K562 (cell line): ENCODE results near the gene ACKR1. TPM values are rescaled to one million over a fixed set of nuclear protein-coding genes. Genes with fewer than 3 reads are reported as not detected.

Experiments
- ATAC-seq: fragments of 200-7000 bp; cut with Tn5 transposase; 3 replicates; pipeline ENCODE4 v1.9.1; 2020; ENCODE audit warnings: moderate library complexity
- BruUV-seq: library from RNA; stranded (reverse); fragments of 400-500 nt; replicated peaks from 2 replicates; lab custom pipeline; 2021; lab: Mats Ljungman, UMichigan
- CTCF ChIA-PET: fragments of 300-600 bp; formaldehyde crosslinking; extraction: SDS; loops from one replicate; lab custom pipeline; 2021; ENCODE audit warnings: low intra/inter-chr PET ratio; lab: Yijun Ruan, JAX
- POLR2A ChIA-PET: fragments of 300-600, 350-650 bp; sonication (Branson Sonifier 250); formaldehyde crosslinking; extraction: SDS; loops from one replicate; lab custom pipeline; 2021; ENCODE audit warnings: antibody characterized with exemption, inconsistent platforms; lab: Yijun Ruan, JAX
- DNase-seq, 4 experiments: peaks; one replicate each; pipeline versions ENCODE4 v3.0.0 to v3.0.0-alpha.2; 2011 to 2018; ENCODE audit warnings: low spot score in 3 of 4, mixed read lengths in 3 of 4; ENCODE audit errors: extremely low read depth in 1 of 4
- FAIRE-seq: peaks from 2 replicates; lab custom pipeline; 2011; peaks lifted over from hg19 to GRCh38; lab: Jason Lieb, UNC
- H2AFZ ChIP-seq: 2 replicates; pipeline ENCODE4 v1.6.0; 2011; ENCODE audit warnings: low read depth, low read length, control low read depth, inconsistent platforms
- H3K27ac ChIP-seq: fragments of 200-600 bp; 3 replicates; pipeline ENCODE4 v1.8.0; 2011; ENCODE audit warnings: low read depth, mild to moderate bottlenecking, control low read depth, inconsistent platforms, low read length, moderate library complexity, mixed read lengths; ENCODE audit errors: extremely low read depth
- H3K27me3 ChIP-seq, 2 experiments: fragments of 300-600 bp in 1 of 2; 2 replicates in 1 of 2; 3 replicates in 1 of 2; pipeline versions ENCODE4 v1.6.0 to v1.8.0; 2011; ENCODE audit warnings: inconsistent platforms in 2 of 2, low read length in 2 of 2, mild to moderate bottlenecking in 1 of 2, mixed read lengths in 1 of 2, moderate library complexity in 1 of 2; ENCODE audit not compliant: control insufficient read depth in 2 of 2, insufficient read depth in 2 of 2
- H3K36me3 ChIP-seq: fragments of 300-600 bp; 3 replicates; pipeline ENCODE4 v1.8.0; 2011; ENCODE audit warnings: mild to moderate bottlenecking, low read length, inconsistent platforms; ENCODE audit not compliant: control insufficient read depth, insufficient read depth
- H3K4me1 ChIP-seq, 2 experiments: fragments of 200-600 bp in 1 of 2; replicated peaks in 1 of 2; 2 replicates in 1 of 2; 3 replicates in 1 of 2; pipeline versions ENCODE4 v1.5.1 to v1.8.0; 2011; ENCODE audit warnings: inconsistent platforms in 2 of 2, low read length in 2 of 2, mild to moderate bottlenecking in 1 of 2, mixed read lengths in 1 of 2, moderate library complexity in 1 of 2; ENCODE audit not compliant: control insufficient read depth in 2 of 2, insufficient read depth in 2 of 2
- H3K4me2 ChIP-seq: 2 replicates; pipeline ENCODE4 v1.6.1; 2011; ENCODE audit warnings: low read length, control low read depth, inconsistent platforms, mixed read lengths; ENCODE audit not compliant: insufficient read depth
- H3K4me3 ChIP-seq: fragments of 200-600 bp; sonication (generic), shearing (Covaris generic); 2 replicates; pipeline ENCODE4 v1.5.1; 2016; ENCODE audit warnings: control low read depth, inconsistent platforms
- H3K79me2 ChIP-seq: fragments of 200-600 bp; 3 replicates; pipeline ENCODE4 v1.8.0; 2011; ENCODE audit warnings: low read length, inconsistent platforms; ENCODE audit not compliant: control insufficient read depth, insufficient read depth
- H3K9ac ChIP-seq, 2 experiments: 2 replicates each; pipeline versions ENCODE4 v1.6.0 to v1.6.1; 2011; ENCODE audit warnings: low read depth in 2 of 2, low read length in 2 of 2, control low read depth in 1 of 2, inconsistent platforms in 1 of 2, mild to moderate bottlenecking in 1 of 2, mixed read lengths in 1 of 2; ENCODE audit not compliant: insufficient read depth in 1 of 2
- H3K9me1 ChIP-seq: one replicate; pipeline ENCODE4 v1.6.0; 2011; ENCODE audit warnings: inconsistent platforms, mild to moderate bottlenecking, low read length, moderate library complexity; ENCODE audit not compliant: control insufficient read depth, insufficient read depth
- H3K9me3 ChIP-seq: replicated peaks from 2 replicates; pipeline ENCODE4 v1.5.1; 2011; ENCODE audit warnings: low read depth, low read length, inconsistent platforms; ENCODE audit not compliant: control insufficient read depth, insufficient read depth
- H4K20me1 ChIP-seq: replicated peaks from 2 replicates; pipeline ENCODE4 v1.6.1; 2011; ENCODE audit warnings: low read length, inconsistent platforms, mixed read lengths; ENCODE audit not compliant: control insufficient read depth, insufficient read depth
- CHCHD3 ChIP-seq: fragments of 250-450 bp; sonication (Bioruptor Pico); IDR thresholded peaks from 2 replicates; pipeline ENCODE4 v2.1.2; 2022; ENCODE audit warnings: mild to moderate bottlenecking
- TOE1 ChIP-seq, 2 experiments: fragments of 450-650 bp in 1 of 2; sonication (generic) in 1 of 2; formaldehyde crosslinking in 1 of 2; IDR thresholded peaks; 2 replicates each; pipeline versions ENCODE4 v1.7.1 to v1.8.0; 2016 to 2022; ENCODE audit warnings: borderline replicate concordance in 2 of 2, mild to moderate bottlenecking in 2 of 2, antibody characterized with exemption in 1 of 2, inconsistent platforms in 1 of 2, low read depth in 1 of 2, missing genetic modification reagents in 1 of 2, moderate library complexity in 1 of 2
- WGBS: fragments of 100-300 bp; shearing (Covaris generic); methylation state at CpG from one replicate; pipeline ENCODE4 v1.1.6; 2016; ENCODE audit warnings: low coverage, mixed read lengths; ENCODE audit not compliant: insufficient coverage; ENCODE audit errors: missing lambda C conversion rate; 5-methylcytosine and 5-hydroxymethylcytosine counted together
- in situ Hi-C: fragments of 300-500 bp; cut with MboI; formaldehyde crosslinking; loops from 4 replicates; pipeline ENCODE4 v1.15.0; 2018; ENCODE audit warnings: inconsistent platforms, mixed read lengths
- intact Hi-C: fragments of 100-400 bp; cut with micrococcal nuclease; formaldehyde crosslinking; loops from 2 replicates; pipeline ENCODE4 v1.14.2; 2022
- polyA plus RNA-seq, 8 experiments: library from polyadenylated mRNA; depleted of rRNA in 4 of 8; stranded (reverse) in 5 of 8; unstranded in 3 of 8; fragments of >200 nt; fragmentation: Nextera tagmentation in 2 of 8; fragmentation: Illumina TruSeq in 1 of 8; extraction: Ambion mirVana in 2 of 8; extraction: Trizol in 1 of 8; gene quantifications; 2 replicates each; pipeline versions ENCODE4 v1.2.1 to v1.2.3, GENCODE V29; 2011 to 2014; ENCODE audit warnings: inconsistent platforms in 1 of 8, missing spikeins in 1 of 8
- total RNA-seq, 7 experiments: library from RNA; depleted of rRNA in 6 of 7; stranded (reverse); fragments of >200 nt in 6 of 7; fragmentation: Illumina TruSeq in 2 of 7; extraction: Trizol in 2 of 7; gene quantifications; 2 replicates each; pipeline versions ENCODE4 v1.2.1 to v1.2.3, GENCODE V29; 2011 to 2021; ENCODE audit warnings: low replicate concordance in 1 of 7
- TF ChIP-seq, protein P1 (sequence below): fragments of 450-650 bp; formaldehyde crosslinking; IDR thresholded peaks from 2 replicates; pipeline ENCODE4 v1.4.0; 2020; ENCODE audit warnings: mild to moderate bottlenecking, moderate library complexity
- TF ChIP-seq, protein P2 (sequence below): fragments of 250-450 bp; sonication (Bioruptor Pico); IDR thresholded peaks from 2 replicates; pipeline ENCODE4 v1.4.0; 2020; ENCODE audit warnings: mild to moderate bottlenecking, moderate library complexity

Gene ACKR1
- total and polyA plus RNA-seq, 9 of the 15 experiments (the other 6 are each of a cell fraction or from before 2014, with no cell fraction given) = 0.07 to 0.64 (median 0.18) TPM

DNA sequence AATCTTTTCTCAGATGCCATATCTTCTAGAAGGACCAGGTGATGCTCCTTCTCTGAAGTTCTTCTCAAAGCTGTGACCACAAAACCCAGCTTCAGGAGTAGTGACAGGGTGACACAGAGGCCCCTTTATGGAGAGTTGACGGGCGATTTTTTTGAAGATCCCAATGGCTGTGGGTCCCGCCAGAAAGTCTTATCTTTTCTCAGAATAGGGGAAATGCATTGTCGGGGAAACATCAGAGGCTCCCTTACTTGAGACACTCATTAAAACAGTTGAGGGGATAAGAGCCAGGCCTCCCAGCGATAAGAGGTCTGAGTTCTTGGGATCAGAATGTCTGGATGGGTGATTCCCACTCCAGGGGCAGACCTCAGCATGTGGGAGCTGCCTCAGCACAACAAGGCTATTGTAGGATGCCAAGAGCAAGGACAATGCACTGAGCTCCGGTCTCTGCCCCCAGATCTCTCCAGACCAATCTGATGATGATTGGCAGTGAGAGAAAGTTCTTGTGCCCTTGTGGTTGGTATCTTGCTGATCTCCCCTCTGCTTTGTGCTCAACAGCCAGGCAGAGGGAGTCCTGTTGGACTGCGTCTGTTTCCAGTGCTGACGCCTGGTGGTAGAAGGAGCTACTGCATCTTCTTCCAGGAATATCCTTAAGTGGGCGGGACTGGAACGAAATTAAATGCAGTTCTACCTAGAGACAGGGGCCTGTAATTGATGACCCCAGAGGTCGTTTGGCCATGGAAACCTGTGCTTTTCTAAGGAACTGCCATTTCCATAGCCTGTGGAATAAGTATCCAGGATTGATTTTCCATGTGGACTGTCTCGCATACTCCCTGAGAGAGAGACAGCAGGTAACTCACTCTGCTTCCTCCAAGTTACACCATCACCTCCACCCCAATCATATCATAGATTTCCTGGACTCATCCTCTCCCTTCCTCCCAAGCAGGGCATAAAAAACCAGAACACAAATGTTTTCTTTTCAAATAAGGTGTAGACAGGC is 6.8 kb upstream of the ACKR1 start:
- BruUV-seq = no TSS peak
- 7% methylated on average over 11 of the region's 12 CpGs for WGBS
- Histone ChIP-seq H3K9ac (no peak overlapping the region), H3K36me3 (no peaks in the 10 kb centered on the region), H3K9me3 (no peaks in the 10 kb centered on the region), H3K27me3 (peaks cover 0 to 14% of the 10 kb centered on the region in 2 experiments; a peak in 3 of 5 replicates), H2AFZ (peak overlapping the region; percentile 25; the same call in 1 of the 2 replicates), H4K20me1 (no peaks in the 10 kb centered on the region), H3K79me2 (no peaks in the 10 kb centered on the region), H3K4me2 (peak overlapping the region; percentile 50), H3K4me3 (no peak overlapping the region), H3K27ac (no peak overlapping the region), H3K4me1 (peaks cover 3 to 8% of the 10 kb centered on the region in 2 experiments; a peak in 3 of 5 replicates), H3K9me1 (no peaks in the 10 kb centered on the region)
- DNase-seq (peak; percentile 56 to 82 (median 72)), ATAC-seq (peak; percentile 95), FAIRE-seq (peak; percentile 79)
- in situ Hi-C loops = loop anchor here (25.0 kb wide), 1 partner anchor 789 kb away; no protein-coding TSS in a partner anchor
- POLR2A ChIA-PET = interaction anchor here (0.6 kb wide), 1 partner anchor 16 kb away, joined by 4 read pairs; no protein-coding TSS in a partner anchor
- CTCF ChIA-PET = interaction anchor here (0.7 to 3.5 kb wide), 3 partner anchors 15 to 37 kb away, joined by 3 to 28 read pairs (median 3); no protein-coding TSS in a partner anchor
- intact Hi-C loops = loop anchor here (1.0 kb wide), 1 partner anchor 37 kb away; no protein-coding TSS in a partner anchor
- TF ChIP-seq CHCHD3 (no peak), TOE1 (IDR thresholded peaks at IDR 0.05; ENCODE audit: borderline replicate concordance) (no peak), TOE1 (CRISPR knock-in tag; IDR thresholded peaks at IDR 0.05; ENCODE audit: borderline replicate concordance, low read depth) (no peak)
- TF ChIP-seq, protein P1, sequence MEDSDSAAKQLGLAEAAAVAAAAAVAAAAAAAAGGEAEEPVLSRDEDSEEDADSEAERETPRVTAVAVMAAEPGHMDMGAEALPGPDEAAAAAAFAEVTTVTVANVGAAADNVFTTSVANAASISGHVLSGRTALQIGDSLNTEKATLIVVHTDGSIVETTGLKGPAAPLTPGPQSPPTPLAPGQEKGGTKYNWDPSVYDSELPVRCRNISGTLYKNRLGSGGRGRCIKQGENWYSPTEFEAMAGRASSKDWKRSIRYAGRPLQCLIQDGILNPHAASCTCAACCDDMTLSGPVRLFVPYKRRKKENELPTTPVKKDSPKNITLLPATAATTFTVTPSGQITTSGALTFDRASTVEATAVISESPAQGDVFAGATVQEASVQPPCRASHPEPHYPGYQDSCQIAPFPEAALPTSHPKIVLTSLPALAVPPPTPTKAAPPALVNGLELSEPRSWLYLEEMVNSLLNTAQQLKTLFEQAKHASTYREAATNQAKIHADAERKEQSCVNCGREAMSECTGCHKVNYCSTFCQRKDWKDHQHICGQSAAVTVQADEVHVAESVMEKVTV = peak; percentile 48; the same call in 1 of the 2 replicates
- TF ChIP-seq, protein P2, sequence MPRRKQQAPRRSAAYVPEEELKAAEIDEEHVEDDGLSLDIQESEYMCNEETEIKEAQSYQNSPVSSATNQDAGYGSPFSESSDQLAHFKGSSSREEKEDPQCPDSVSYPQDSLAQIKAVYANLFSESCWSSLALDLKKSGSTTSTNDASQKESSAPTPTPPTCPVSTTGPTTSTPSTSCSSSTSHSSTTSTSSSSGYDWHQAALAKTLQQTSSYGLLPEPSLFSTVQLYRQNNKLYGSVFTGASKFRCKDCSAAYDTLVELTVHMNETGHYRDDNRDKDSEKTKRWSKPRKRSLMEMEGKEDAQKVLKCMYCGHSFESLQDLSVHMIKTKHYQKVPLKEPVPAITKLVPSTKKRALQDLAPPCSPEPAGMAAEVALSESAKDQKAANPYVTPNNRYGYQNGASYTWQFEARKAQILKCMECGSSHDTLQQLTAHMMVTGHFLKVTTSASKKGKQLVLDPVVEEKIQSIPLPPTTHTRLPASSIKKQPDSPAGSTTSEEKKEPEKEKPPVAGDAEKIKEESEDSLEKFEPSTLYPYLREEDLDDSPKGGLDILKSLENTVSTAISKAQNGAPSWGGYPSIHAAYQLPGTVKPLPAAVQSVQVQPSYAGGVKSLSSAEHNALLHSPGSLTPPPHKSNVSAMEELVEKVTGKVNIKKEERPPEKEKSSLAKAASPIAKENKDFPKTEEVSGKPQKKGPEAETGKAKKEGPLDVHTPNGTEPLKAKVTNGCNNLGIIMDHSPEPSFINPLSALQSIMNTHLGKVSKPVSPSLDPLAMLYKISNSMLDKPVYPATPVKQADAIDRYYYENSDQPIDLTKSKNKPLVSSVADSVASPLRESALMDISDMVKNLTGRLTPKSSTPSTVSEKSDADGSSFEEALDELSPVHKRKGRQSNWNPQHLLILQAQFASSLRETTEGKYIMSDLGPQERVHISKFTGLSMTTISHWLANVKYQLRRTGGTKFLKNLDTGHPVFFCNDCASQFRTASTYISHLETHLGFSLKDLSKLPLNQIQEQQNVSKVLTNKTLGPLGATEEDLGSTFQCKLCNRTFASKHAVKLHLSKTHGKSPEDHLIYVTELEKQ (CRISPR knock-in tag) = no peak
